ENCODE data around the gene WDR81.

- TF ChIP-seq, protein P1, sequence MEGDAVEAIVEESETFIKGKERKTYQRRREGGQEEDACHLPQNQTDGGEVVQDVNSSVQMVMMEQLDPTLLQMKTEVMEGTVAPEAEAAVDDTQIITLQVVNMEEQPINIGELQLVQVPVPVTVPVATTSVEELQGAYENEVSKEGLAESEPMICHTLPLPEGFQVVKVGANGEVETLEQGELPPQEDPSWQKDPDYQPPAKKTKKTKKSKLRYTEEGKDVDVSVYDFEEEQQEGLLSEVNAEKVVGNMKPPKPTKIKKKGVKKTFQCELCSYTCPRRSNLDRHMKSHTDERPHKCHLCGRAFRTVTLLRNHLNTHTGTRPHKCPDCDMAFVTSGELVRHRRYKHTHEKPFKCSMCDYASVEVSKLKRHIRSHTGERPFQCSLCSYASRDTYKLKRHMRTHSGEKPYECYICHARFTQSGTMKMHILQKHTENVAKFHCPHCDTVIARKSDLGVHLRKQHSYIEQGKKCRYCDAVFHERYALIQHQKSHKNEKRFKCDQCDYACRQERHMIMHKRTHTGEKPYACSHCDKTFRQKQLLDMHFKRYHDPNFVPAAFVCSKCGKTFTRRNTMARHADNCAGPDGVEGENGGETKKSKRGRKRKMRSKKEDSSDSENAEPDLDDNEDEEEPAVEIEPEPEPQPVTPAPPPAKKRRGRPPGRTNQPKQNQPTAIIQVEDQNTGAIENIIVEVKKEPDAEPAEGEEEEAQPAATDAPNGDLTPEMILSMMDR (IDR thresholded peaks at IDR 0.05): no peak
- no peak for TF ChIP-seq EZH2 (IDR thresholded peaks at IDR 0.05; ENCODE audit: borderline replicate concordance, insufficient read depth, low read depth, low read length, poor library complexity, severe bottlenecking)
Measured at GRCh38 chr17:1676401-1676800, 48.1 kb upstream of the WDR81 start.
